HG02610 (cell line): ENCODE data around the gene GNL2.
"Not testable (repeated sequence)": the region's sequence is repeated elsewhere in the genome, so short reads cannot be mapped to it uniquely, and the experiment has no call there.

Experiments
- ATAC-seq: cut with Tn5 transposase; IDR thresholded peaks from one replicate; pipeline ENCODE4 v1.9.1; 2021; ENCODE audit warnings: mild to moderate bottlenecking, moderate library complexity; ENCODE audit not compliant: unreplicated experiment

Gene GNL2

DNA sequence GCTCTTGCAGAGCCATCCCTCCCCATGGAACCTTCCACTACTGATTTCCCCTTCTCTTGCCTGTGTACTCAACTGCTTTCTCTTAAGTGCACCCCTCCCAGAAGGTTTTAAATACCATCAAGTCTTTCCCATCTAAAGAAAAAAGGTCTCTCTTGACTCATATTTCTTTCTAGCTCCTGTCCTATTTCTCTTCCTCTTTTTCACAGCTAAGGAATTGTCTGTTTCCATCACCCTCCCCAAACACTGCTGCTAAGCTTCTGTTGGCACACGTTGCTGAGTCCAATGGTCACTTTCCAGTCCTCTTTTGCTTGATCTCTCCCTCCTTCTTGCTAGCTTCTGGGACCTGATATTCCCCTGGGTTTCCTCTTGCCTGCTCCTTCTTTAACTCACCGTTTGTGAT lies 13.3 kb upstream of the GNL2 start:
- no peak for ATAC-seq

DNA sequence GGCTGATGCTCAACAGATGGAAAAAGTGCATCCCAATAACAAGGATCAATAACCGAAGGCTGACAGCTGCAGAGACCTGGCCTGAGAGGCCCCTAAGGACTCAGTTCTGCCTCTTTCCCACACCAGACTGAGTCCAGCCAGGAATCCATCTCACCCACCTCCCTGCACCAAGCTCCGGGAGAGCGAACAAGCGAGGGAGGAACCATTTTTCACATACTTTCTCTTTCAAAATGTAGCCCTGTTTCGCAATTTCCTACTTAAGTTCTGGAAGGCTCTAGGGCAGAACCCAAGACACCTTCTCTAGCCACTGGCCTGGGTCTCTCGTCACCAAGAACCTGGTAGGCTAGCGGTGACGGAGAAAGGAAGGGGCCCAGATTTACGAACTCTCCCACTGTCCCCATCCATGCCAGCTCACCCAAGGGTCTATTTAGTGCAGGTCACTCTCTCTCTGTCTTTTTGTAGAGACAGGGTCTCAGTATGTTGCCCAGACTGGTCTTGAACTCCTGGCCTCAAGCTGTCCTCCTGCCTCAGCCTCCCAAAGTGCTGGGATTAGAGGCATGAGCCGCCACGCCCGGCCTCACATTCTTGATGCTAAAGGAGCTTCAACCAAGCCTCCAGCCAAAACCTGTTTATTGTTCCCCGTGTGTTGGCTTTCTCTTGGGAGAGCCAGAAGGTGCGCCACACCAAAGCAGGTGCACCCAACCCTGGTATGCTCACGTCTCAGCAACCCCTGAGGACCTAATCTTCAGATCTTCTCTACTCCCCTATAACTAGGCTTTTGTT lies 10.9 kb upstream of the GNL2 start:
- ATAC-seq = no peak

DNA sequence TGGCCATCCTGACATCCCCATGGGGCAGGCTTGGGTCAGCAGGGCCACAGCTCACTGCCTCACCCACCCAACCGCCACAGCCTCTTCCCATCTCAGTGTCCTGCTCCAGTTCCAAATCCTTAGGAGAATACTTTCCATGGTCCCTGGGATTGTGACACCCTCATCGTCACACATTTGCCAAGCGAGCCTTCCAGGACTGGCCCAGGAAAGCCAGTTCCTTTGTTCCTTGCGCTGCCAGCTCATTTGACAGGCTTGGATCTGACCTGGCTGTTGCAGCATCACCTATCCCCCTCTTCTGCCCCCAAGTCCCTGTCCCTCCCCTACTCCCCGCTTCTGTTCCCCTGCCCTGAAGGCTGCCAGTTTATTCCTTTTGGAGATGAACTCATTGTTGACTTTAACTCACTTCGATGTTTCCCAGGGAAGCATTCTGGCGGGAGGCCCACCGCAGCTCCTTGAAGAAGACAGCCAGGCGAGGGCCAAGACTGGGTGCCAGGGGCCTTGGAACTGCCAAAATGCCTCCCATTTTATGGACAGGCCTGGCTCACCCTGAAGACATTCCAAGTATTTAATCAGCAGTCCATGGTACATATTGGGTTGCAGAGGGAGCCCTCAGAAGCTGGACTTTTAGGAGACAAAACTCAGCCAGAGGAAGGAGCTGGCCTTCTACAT lies 10.2 kb upstream of the GNL2 start:
- ATAC-seq = no peak

DNA sequence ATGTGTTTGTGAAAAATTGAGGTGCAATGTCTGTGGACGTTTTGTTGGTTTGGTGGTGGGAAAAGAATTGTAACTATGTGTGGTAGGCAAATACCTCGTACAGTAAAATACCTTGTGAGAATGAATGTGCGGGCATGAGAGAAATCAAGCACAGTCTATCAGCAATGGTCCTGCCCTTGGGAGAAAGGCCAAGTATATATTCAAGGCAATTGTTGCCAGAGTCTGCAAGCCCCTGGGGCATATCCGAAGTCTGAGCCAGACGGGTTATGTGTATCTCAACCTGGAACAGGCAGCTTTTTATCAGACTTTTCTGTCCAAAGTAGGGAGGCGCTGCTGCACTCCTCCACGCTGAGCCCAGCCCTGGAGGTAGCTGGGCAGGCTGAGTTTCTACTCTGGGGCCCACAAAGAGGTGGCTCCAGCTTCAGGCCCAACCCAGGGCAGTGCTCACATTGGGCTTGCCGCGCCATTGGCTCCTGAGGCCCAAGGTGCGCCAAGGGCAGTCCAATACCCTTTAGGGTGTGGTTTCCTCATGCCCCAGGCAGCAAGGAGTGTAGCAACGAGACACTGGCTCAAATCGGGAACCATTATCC lies 9.4 kb upstream of the GNL2 start:
- no peak for ATAC-seq

DNA sequence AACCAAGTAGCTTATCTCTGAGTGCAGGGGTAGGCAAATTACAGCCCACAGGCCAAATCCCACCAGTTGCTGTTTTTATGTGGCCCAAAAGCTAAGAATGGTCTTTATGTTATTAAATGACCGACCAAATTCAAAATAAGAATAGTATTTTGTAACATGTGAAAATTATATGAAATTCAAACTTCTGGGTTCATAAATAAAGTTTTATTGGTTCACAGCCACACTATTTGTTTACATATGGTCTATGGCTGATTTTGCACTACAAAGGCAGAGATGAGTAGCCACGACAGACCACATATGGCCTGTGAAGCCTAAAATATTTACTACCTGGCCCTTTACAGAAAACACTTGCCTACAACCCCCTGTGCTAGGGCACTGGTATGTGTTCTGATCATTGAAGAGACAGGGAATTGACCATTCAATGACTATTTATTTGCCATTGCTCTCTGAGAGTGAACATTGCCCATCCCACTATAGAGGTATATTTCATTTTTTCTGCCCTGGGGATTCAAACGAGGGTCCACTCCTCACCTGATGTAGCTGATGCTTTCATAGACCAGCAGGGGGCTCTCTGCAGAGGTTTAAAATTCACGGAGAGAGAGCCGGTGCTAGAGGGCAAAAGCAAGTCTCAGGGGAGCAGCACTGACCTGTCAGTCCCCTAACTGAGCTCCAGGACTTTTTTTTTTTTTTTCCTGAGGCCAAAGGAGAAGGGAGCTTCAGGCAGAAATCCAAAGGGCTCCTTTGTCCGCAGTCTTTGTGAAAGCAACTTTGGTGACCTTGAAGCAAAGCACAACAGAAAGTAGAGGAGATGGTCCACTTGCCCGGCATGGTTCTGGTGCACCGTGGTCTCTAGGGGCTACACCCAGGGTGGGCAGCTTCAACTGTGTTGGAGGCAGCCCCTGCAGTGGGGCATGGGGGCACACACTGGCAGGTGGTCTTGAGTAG lies 7.3 kb upstream of the GNL2 start:
- no peak for ATAC-seq

DNA sequence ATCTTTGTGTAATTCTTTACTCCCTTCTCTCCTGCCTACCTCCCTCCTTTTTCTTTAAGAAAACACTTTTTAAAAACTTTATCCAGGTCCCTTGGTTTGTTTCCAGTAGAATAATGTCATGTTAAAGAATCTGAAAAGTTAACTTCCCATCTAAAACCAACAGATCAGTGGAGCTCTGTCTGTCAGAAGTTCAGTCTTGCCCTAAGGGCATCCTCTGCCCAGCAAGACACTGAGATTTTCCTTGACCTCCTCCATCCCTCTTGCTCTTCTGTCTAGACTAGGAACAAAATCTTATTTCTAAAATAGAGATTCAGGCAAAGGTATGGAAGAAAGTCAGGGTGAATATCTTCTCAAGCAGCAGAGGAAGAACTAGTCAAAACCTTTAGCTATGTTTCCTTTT lies 5.7 kb upstream of the GNL2 start:
- no peak for ATAC-seq

DNA sequence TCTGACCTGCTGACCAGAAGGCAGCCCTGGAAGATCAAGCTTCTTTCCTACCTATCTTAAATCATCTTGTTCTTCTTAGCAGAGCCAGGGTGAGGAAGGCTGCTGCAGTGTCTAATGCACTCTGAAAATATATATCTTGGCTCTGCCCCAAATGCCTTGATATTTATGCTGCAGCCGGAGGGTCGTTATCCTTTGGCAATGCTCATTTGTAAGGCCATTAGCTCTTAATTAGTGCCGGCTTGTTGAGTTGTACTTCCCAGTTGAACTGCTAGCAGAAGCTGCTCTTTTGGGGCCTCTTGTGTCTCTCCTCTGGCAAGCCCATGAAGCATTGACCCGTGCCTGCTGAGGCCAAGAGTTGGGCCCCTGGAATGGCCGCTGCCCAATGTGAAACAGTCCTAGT lies 4.2 kb upstream of the GNL2 start:
- ATAC-seq = no peak

DNA sequence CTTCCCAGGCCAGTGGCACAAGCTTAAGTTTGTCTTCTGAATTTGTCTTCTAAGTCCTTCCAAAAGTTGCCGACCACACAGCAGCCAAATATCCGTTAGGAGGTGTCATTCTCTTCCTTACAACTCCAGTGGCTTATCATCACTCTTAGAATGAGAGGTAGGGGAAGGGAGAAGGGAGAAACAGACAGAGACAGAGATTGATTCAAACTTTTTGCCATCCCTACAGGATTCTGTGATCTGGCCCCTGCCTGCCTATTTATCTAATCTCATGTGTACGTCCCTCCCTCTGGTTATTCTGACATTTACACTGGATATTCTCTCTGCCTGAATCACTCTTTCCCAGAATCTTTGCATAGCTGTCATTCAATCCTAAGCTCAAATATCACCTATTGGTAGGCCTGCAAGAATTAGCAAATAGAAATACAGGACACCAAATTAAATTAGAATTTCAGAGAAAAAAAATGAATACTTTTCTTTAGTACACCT lies 488 bp upstream of the GNL2 start:
- ATAC-seq = no peak

DNA sequence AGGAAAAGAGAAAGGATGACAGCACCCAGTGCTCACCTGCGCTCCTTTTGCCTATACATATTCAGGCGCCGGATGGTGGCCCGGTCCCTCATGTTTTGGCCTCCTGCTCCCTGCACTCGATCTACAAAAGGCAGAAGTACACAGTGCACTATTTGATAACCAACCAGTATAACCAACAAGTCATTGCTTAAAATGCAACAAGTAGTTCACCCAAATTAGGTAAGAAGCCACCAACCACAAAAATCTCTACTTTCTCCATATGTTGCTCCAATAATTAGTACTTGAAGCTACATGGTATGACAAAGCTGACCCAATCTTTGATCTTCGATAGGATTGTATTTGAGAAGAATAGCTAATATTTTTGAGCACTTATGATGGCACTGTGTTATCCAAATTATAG lies 2.0 kb downstream of the GNL2 start:
- ATAC-seq = no peak

DNA sequence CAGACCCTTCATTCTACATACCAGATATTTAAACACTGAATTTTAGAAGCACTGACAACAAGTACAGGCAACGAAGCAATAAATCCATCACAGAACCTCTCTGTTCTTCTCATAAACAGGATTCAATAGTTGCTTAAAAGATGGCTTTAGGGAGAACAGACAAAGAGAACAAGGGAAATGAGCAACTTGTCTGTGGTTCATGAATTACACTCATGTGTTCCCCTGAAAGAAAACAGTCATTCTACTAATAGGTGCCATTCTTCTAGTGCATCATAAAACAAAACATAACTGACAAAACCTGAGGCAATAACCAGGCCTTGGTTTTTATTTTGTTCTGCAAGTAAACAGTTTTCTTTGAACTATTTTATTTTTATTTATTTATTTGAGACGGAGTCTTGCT lies 6.8 kb downstream of the GNL2 start:
- no peak for ATAC-seq

DNA sequence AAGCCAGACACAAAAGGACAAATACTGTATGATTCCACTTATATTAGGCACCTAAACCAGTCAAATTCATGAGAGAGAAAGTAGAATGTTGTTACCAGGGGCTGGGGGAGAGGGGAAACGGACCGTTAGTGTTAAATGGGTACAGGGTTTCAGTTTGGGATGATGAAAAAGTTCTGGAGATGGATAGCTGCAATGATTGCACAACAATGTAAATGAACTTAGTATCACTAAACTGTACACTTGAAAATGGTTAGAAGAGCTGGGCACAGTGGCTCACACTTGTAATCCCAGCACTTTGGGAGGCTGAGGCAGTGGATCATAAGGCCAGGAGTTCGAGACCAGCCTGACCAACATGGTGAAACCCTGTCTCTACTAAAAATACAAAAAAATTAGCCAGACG lies 11.2 kb downstream of the GNL2 start:
- not testable (repeated sequence) for ATAC-seq

DNA sequence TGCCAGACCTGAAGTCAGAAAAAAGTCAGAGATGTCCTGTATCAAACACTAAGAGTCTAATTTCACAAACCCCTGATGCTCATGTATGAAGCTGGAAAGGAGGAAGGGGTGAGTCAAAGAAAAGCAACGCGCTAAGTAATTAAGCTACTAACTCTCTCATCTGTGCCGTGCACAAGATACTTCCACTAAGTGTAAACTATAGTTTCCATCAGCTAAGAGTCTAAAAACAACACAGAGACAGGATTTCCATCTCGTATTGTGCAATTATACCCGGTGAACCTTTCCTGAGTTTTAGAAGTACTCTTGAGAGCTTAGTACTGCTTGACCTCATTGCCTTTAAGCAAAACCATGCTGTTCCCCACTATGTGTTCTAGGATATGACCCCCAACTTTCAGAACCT lies 20.0 kb downstream of the GNL2 start:
- no peak for ATAC-seq

DNA sequence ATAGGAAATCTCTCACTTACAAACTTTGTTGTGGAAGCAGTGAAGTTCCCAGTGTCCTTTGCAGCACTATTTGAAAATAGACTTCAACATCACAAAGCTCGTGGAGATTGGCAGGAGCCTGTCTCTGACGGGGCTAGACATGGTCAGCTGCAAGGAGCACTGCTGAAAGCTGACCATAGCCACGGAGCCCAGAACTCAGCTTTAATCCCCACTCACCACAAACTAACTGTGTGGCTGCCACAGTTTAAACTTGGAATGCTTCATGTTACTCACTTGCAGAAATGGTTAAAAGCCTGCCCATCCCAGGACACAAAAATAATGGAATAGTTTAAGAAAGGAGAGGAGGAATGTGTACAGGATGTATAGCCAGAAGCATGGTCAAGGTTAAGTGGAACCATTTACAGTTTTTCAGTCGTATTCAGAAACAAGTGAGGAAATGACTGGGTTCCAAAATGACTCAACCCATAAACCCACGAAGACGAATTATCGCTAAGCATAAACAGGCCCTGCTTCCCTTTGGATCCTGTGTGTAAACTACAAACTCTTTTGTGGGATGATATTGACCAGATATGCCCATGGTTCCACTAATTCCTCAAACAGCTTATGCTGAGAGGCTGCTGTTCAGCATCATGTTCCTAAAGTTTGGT lies 20.8 kb downstream of the GNL2 start:
- ATAC-seq = no peak

DNA sequence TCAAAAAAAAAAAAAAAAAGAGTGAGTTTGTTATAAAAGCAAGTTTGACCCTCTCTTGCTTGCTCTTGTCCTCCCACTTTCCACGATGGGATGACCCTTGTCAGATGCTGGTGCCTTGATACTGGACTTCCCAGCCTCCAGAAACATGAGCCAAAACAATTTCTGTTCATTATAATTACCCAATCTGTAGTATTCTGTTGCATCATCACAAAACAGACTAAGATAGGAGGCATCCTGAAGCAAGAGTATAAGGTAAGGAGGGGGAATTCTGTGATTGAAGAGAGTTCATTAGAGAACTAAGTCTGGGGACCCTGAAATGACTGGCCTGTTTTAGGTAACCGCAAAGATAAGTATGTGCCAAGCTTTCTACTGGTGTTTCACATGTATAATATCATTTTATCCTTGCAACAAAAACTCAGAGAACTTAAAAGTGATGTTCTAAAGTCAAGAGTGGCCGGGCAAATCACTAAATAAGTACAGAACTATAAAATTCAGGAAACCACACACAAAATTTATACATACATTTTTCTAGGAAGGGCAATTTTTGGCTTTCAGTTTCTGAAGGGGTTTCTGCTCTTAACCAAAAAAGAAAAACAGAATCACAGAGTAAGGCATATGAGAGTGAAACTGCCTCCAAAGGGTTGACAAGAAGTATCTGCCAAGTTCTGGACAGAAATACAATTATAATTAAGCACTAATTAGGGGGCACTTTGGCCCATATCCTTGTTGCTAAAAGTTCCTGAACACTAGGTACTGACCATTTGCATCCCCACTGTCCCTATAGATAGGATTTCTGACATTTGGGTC lies 25.0 kb downstream of the GNL2 start:
- no peak for ATAC-seq

DNA sequence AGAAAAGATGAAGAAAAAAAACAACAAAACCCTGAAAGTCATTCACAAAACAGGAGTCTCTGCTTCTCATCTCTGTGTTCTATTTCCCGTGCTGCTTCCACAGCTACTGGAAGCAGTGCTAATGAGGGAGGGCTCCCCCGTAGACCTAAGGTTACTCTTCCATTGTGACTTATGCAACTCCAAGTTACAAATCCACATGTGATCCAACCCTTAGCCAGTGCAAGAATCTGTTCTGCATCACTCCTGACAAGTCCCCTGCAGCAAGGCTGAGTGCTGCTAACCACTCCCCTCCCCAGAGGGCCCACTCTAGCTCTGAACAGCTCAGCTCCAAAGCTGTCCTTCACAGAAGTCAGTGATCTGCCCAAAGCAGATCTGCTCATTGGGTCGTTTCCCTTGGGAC lies 28.7 kb downstream of the GNL2 start:
- ATAC-seq = no peak

DNA sequence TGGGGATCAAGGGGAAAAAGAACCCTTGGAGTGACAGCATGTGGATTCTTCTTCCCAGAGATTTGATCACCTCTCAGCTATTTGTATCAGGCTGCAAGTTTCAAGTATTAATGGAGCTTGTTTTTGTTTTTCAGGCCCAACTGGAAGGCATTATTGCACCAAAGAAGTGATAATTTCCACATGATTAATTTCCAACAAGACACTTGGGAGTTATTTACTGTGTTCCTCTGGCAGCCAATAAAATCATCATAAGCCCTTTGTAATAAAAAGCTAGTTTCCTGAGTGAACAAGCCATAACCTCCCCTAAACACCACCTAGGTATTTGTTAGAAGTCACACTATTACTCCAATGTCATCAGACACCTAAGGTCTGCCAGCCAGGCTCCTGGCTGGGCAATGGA lies 30.8 kb downstream of the GNL2 start:
- ATAC-seq = no peak

DNA sequence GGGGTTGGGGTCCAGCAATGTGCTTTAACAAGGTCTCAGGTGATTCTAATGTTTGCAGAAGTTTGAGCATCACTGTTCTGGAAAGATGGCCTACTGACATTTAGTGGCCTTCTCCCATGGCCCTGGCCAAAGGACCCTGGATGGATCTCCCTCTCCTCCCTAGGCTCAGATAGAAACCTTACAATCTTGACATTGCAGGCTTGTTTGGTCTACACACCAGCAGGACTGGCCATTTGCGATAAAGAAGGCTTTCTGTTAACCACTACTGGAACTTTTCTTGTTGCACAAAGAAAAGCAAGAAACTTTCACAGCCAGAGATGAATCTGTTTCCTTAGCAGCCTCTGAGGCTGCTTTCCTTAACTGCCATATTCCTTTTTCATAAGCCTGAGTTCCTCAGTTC lies 32.8 kb downstream of the GNL2 start:
- ATAC-seq = no peak

DNA sequence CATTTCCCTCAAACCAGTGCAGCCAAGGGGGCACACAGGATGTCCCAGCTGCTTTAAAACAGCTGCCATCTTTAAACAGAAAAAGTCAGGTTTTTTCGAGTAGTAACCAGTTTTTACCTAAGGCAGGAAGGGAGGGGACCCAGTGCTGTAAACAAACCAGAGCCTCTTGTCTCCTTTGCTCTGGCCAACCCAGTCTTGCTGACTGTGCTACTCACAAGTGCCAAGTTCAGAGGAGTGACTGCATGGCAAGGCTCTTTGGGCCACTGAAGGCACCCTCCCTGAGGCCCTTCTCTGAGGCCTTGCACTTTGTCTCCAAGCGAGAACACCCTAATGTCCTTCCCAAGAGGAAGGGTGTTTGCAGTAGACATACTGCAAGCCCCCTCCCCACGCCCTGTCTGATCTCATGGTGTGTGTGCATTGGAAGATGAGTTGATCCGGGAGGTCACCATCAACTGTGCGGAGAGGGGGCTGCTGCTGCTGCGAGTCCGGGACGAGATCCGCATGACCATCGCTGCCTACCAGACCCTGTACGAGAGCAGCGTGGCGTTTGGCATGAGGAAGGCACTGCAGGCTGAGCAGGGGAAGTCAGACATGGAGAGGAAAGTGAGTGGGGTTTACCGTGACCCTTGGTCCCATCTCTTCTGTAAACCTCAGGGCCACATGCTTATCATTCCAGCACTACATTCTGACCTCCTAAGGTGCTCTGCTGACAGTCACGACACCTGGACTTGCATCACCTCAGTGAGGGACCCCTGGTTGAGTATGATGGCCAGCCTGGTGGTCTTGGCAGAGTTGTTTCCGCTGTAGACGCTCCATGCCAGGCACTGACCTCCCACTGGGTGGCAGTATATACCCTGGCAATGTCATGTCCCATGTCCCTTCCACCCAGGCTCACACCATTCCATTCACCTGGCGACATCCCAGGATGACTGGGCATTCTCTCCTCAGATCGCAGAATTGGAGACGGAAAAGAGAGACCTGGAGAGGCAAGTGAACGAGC lies 34.3 kb downstream of the GNL2 start:
- no peak for ATAC-seq
